KG1 (cell line): ENCODE measurements around the gene CAMKK1.

Experiments used
- DNase-seq: peaks from one replicate; lab custom pipeline; 2025; lab: John Stamatoyannopoulos, UW

The CAMKK1 gene

DNA sequence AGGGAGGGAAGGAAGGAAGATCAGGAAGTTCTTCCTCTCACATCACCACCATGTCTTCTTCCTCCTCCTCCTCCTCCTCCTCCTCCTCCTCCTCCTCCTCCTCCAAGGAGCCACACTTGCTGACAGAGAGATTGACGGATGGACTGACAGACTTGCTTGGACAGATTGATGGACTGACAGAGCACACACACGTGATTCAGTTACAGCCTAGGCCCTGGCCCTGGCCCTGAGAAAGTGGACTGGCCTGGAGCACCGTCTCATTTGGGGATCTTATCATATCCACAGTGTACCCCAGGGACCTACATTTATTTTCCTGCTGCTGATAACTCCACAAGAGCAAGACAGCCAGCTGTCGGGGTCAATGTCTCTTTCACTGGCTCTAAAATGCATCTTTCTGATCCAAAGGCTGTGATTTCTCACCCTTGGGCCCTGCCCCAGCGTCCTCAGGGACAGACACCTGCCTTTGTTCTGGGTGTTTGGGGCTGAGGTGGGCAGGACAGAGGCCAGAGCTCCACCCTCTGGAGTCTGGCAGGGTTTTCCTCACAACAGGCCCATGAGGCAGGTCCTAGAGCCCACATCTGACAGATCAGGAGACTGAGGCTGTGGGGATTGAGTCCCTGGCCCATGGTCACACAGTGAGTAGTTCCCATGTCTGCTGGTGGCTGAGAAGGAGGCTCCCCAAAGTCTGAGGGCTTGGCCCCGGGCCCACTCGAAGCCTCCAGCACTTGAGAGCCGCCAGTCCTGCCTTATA, 25.7 kb upstream of the CAMKK1 start:
- DNase-seq: no peak

DNA sequence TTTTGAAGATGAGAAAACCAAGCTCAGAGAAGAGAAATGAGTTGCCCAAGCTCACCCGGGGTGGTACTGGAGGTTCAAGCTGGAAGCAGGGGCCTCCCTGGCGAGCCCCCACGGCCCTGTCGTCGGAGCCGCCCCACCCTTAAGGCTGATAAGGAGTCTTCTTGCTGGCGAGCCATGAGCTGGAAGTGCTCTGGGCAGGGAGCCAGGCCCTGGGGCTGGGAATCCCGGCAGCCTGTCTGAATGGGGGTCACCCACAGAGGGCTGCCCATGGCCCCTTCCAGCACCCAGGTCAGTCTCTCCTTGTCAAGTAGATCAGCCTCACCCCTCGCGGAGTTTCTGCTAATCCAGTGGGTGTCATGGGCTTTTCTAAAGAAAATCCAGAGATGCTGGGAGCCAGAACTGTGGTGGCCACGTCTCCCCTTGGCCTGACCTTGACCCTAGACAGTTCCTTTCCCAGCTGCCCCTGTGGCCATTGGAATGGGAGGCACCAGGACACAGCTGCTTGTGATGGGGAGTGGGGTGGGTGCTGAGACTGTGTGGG, 24.6 kb upstream of the CAMKK1 start:
- DNase-seq: no peak

- DNase-seq: peak; percentile 45
These were observed 24.0 kb upstream of the CAMKK1 start for GRCh38 chr17:3916825-3917224.

- DNase-seq: peak; percentile 57
These were observed 23.3 kb upstream of the CAMKK1 start, which contains the start of gene P2RX1 for GRCh38 chr17:3915995-3916696. Gene P2RX1, minus strand, starts transcription at chr17:3916465. Its CDS starts 240 bp downstream, at chr17:3916225.

DNA sequence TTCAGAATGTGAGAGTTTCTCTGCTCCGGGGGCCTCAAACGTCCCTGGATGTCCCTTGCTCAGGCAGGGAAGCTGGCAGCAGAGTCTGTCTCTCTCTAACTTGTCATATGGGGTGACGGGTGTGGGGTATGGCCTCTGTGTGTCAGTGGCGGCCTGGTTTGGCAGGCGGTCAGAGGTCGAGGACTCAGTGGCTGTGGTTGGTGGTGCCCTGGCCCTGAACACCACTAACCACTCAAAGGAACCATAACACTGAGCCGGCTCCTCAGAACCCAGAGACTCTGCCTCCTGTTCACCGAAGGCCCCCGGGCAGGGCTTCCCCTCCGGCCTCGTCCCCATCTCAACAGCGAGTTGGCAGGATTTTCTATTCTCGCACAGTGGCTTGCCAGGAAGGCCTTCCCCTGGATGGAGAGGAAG, 22.7 kb upstream of the CAMKK1 start:
- DNase-seq: no peak

GRCh38 chr17:3914312-3914670, 21.4 kb upstream of the CAMKK1 start:
- no peak for DNase-seq

GRCh38 chr17:3913531-3914311, 20.9 kb upstream of the CAMKK1 start:
- DNase-seq: no peak

DNA sequence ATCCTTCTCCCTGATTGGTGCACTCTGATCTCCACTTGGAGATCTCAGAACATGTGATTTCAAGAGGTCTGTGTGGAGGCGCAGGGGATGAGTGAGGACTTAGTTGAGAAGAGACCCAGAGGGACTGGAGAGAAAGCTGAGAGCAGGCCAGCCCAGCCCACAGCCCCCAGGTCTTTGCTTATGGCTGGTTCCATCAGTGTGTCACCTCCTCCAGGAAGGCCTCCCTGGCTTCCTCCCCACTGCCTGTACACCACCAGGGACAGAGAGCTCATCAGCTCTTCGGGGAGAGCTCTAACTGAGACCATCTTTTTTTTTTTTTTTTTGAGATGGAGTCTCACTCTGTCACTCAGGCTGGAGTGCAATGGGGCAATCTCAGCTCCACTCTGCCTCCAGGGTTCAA, 20.0 kb upstream of the CAMKK1 start:
- no peak for DNase-seq

DNA sequence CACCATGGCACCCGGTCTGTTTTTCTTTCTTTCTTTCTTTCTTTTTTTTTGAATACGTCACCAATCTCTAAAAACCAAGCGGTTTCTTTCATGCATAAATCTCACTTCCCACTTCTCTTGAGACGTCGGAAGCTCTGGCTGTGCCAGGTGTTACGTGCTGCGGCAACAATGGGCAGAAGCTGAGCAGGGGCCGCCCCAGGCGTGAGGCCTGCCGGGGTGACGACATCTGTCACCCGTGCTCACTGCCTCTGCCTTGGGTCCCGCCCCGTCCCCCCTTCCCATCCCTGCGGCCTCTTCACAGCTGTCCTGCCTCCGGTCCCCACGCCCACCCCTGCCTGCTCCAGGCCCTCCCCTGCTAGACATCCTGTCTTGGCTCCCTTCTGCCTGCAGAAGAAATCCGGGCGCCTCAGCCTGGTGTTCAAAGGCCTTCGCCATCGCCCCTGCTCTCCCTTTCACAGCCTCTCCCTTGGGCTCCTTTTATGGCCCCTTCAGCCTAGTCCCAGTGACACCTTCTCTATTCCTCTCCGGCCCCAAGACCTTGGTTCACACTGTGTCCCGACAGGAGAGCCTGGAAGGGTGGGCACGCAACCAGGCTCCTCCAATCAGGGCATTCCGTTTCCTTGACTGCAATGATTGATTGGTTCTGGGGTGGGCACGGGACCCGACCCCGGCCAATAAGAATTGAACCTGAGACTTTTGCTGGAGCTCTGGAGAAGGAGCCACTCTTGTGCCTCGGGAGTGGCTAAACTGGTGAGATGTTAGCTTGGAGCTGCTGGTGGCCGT, 18.6 kb upstream of the CAMKK1 start:
- no peak for DNase-seq

- DNase-seq: no peak
These were observed 17.8 kb upstream of the CAMKK1 start for GRCh38 chr17:3910420-3911270.

DNA sequence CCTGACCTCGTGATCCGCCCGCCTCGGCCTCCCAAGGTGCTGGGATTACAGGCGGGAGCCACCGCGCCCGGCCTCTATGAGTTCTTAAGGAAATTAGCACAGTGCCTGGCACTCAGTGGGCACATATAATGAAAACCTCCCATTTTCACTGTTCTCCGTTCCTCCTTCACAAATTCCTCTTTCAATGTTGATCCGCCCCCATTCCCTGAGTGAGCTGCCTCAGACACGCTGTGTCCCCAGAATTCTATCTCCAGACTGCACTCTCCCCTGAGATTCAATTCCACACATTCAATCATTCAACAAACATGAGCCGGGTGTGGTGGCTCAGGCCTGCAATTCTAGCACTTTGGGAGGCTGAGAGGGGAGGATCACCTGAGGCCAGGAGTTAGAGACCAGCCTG, 16.4 kb upstream of the CAMKK1 start:
- no peak for DNase-seq

GRCh38 chr17:3907483-3908216, 14.8 kb upstream of the CAMKK1 start:
- DNase-seq: no peak

GRCh38 chr17:3906881-3907280, 14.0 kb upstream of the CAMKK1 start:
- DNase-seq: no peak

DNA sequence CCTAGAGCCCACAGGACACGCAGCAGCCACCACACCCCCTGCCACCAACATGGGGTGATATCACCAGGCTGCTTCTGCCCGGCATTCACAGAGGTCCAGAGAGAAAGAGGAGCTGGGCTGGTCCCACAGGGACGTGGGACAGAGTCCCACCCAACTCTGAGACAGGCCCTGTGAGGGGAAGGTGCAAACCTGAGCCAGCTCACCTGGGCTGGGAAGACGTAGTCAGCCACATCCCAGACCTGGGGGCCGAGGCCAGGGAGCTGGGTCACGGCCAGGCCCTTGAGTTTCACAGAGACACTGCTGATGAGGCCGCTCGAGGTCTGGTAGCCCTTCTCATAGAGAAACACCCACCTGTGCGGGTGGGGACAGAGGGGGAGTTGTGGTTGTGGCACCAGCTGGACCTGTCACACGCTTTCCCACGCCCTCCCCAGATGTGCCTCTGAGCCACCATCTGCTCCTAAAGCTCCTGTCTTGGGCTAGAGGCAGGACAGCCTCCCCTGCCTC, 12.2 kb upstream of the CAMKK1 start:
- DNase-seq: no peak

DNA sequence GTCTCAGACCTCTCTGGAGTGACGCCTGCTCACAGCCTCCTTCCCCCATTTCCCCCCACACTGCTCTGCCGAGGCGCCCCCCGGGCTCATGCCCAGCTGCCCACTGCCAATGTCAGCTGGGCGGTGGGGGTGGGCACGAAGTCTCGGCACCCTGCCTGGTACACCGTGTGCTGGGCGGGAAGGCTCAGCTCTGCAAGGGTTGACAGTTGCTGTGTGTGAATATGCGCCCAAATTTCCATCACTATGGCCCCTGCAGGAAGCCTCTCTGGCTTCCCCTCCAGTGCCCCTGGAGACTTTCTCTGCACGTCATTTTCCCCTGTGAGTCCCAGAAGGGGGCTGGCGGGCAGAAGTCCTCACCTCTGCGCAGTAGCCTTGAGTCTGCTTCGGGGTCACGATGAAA, 11.6 kb upstream of the CAMKK1 start:
- DNase-seq: no peak

DNA sequence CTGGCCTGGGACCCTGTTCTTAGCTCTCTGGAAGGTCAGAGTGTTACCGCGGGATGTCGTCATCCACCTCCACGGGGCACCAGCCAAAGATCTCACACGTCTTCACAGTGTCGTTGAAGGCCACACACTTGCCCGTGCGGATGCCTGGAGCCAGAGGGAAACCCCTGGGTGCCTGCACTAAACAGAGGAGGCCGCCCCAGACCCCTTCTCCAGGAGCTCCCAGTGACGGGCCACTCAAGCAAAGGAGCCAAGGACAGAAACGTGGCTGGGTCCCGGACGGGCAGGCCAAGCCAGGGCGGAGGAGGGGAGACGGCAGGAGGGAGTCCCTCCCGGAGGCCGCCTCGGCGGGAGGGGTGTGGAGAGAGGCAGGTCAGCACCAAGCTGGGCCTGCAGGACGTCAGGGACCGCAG, 11.0 kb upstream of the CAMKK1 start:
- DNase-seq: no peak

DNA sequence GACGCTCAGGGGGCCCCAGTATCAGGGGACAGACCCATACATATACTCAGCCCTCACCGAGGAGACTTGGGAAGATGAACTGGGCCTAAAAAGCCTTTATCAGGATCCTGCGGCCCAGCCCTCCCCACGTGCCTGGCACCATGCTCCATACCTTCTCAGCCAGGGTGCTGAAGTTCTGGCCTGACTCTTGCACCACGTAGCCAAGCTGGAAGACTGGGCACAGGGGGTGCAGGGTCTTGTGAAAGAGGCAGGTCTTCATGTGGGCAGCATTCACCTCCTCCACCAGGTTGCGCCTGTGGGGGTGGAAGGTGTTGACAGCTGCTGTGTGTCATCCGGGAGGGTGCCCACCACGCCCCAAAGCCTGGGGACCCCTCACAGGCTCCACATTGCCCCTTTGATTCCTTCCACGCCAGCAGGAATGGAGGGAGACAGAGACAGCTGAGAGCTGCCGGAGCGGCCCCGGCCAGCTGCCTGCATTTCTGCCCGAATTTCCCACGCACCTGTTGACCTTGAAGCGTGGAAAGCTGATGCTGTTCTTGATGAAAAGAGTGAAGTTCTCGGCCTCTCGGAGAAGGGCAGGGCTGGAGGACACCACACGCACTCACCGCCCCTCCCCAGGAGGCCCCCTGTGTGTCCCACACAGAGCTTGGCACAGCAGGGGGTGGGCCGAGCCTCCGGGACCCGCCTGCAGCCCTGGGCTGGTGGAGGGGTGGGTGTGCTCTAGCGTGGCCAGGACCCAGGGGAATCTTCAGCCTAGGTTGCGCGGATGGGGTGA, 10.4 kb upstream of the CAMKK1 start:
- no peak for DNase-seq

DNA sequence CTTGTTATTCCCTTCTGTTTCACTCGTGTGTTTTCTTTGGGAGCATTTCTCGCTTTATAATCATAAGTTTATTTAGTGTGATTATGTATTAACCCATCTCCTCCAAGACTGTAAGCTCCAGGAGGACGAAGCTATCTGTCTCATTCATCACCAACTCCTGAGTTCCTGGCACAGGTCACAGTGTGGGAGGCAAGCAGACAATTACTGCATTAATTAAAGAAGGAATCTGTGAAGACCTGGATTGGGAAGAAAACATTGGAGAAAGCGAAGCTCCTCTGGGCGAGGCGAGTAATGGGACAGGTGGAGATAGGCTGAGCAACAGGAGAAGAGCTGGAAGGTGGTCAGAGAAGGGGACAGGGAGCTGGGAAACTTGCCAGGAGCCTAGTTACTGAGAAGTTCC, 7.8 kb upstream of the CAMKK1 start:
- no peak for DNase-seq

DNA sequence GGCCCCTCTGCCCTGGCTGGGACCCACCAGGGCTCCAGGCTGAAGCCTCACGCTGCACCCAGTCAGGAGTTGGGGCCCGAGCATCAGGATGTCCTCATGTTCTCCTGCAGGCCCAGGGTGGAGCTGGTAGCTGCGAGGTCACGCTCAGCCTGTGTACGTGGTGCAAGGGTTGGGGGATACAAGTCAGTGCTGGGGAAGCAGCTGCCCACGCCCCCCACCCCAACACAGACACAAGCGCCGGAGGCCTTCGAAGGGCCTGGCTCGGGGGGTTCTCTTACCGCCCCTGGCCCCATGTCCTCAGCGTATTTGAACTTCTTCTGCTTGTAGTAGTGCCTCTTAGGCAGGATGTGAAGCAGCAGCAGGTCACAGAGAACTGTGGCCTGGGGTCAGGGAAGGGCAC, 4.9 kb upstream of the CAMKK1 start:
- DNase-seq: no peak
